ENCODE measurements around the gene CRYGN. TPM values are rescaled to one million over a fixed set of nuclear protein-coding genes. Genes with fewer than 3 reads are reported as not detected.
A peak's percentile ranks its signal among the peaks of the same experiment; 100 is the strongest.

Gene CRYGN
- total RNA-seq, 6 donors from 2014 or later = 0.43 to 0.61 TPM; not detected in 4

DNA sequence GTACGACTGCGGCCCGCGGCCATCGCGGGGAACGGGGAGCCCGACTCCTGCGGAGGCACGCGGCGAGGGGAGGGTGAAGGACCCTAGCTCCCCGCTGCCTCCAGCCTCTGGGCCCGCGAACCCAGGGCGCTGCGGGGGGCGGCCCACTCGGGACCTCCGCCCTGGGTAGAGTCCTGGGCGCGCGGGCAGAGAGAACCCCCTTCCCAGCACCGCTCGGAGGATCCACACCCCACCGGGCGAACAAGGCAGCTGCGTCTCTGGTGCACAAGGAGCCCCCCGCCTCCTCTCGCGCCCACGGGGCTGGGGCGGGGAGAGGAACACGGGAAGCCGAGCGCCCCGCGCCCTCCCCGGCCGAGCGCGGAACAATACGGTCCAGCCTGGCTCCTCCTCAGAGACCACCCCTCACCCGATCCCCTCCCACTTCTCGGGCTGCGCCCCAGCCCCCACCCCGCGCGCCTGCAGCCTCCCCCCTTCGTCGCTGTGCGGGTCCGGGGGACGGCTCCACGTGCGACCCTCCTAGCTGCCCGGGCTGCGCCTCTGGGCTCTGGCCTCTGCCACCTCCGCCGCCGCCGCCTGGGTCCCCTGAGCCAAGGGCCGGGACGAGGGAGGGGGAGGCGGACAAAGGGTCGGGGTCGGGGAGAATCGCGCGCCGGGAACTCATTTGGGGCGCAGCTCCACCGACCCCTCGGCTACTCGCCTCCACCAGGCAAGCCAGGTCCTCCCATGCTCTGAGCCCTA, 30.1 kb downstream of the CRYGN start, which contains the start of gene WDR86:
WDR86 (minus strand) TSS at position 372 of the 738 bp plus-strand sequence. CDS start 449 bp downstream, outside the sequence.
- TF ChIP-seq POLR2AphosphoS5 (IDR thresholded peaks at IDR 0.05) (no peak), EP300 (IDR thresholded peaks at IDR 0.05) (no peak), POLR2A (IDR thresholded peaks at IDR 0.05) (no peak)
- TF ChIP-seq, protein P1, sequence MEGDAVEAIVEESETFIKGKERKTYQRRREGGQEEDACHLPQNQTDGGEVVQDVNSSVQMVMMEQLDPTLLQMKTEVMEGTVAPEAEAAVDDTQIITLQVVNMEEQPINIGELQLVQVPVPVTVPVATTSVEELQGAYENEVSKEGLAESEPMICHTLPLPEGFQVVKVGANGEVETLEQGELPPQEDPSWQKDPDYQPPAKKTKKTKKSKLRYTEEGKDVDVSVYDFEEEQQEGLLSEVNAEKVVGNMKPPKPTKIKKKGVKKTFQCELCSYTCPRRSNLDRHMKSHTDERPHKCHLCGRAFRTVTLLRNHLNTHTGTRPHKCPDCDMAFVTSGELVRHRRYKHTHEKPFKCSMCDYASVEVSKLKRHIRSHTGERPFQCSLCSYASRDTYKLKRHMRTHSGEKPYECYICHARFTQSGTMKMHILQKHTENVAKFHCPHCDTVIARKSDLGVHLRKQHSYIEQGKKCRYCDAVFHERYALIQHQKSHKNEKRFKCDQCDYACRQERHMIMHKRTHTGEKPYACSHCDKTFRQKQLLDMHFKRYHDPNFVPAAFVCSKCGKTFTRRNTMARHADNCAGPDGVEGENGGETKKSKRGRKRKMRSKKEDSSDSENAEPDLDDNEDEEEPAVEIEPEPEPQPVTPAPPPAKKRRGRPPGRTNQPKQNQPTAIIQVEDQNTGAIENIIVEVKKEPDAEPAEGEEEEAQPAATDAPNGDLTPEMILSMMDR (IDR thresholded peaks at IDR 0.05) = no peak
- peak within 1 kb of the TSS in 3 of 4 donors; percentile 34 to 49 (median 44) for H3K4me3 ChIP-seq
- no peaks in the 10 kb centered on the region for H3K36me3 ChIP-seq

DNA sequence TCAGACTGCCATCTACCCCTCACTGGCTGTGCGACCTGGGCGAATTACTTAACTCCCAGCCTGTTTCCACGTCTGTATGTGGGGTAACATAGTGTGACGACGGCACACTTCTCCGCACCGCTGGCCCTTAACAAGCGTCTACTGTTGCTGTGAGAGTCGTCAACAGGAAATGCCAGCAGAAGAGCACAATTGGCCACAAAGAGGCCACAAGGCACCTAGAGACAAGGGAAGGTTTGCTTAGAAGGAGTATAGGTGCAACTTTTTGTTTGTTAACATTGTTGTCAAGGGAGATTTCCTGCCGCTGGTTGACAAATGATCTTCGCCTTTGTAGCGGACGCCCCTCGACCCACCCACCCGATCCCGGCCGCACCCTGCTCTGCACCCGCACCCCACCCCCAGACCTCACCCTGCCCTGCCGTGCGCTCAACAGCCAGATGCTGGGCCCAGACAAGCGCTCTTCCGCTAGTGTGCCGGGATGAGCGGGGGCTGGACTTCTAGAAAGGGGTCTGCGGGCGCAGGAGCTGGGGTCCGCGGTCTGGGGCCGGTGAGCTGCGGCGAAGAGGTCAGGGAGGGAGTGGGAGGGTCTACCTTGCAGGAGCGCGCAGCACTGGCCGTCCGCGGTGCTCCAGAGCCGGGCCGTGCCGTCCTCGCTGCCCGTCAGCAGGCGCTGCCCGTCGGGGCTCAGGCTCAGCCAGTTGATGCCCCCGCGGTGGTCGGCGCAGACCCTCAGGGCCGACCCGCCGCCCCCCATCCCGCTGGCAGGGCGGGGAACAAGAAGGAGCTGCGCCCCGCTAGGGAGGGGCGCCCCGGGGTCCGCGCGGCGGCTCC, 30.9 kb downstream of the CRYGN start:
- DNase-seq (peak in 1 of 2 donors; percentile 86), ATAC-seq (ENCODE audit: low FRiP score in 2 of 2) (peak; percentile 12 to 39)

More for the DNA sequence above, 30.1 kb downstream of the CRYGN start, which contains the start of gene WDR86:
- WGBS, 2 donors = 8% methylated on average over 20 of the region's 75 CpGs; no CpG with 5 or more reads in 1 of the 2 donors
- H3K4me1 ChIP-seq = peaks cover 21 to 29% (median 26%) of the 10 kb centered on the region in 4 donors
- peak within 1 kb of the TSS; percentile 8 to 71 (median 62) for H3K27ac ChIP-seq
- no peaks in the 10 kb centered on the region for H3K9me3 ChIP-seq
- peak in 1 of 2 donors; percentile 86 for DNase-seq
- peak in 1 of 2 donors; percentile 54 for ATAC-seq (ENCODE audit: low FRiP score in 2 of 2)
- peaks cover 0 to 30% (median 18%) of the 10 kb centered on the region in 4 donors for H3K27me3 ChIP-seq

GRCh38 chr7:151408498-151408838, 31.5 kb downstream of the CRYGN start:
- Histone ChIP-seq H3K27ac (peak overlapping the region in 2 of 4 donors; percentile 31 to 71), H3K4me1 (peaks cover 25 to 43% (median 36%) of the 10 kb centered on the region in 4 donors), H3K9me3 (no peaks in the 10 kb centered on the region), H3K4me3 (peak overlapping the region in 1 of 4 donors; percentile 49), H3K36me3 (no peaks in the 10 kb centered on the region), H3K27me3 (peaks cover 0 to 30% (median 18%) of the 10 kb centered on the region in 4 donors)
- no peak for DNase-seq
- ATAC-seq (ENCODE audit: low FRiP score in 2 of 2) = no peak
- TF ChIP-seq, protein P1 (IDR thresholded peaks at IDR 0.05) = no peak
- TF ChIP-seq POLR2A (IDR thresholded peaks at IDR 0.05) (no peak), POLR2AphosphoS5 (IDR thresholded peaks at IDR 0.05) (no peak), EP300 (IDR thresholded peaks at IDR 0.05) (no peak)
- 81 to 86% methylated on average over 6 to 7 of the region's 7 CpGs for WGBS, 2 donors

More for the DNA sequence above, 30.9 kb downstream of the CRYGN start:
- H3K36me3 ChIP-seq = no peaks in the 10 kb centered on the region
- peaks cover 0 to 30% (median 18%) of the 10 kb centered on the region in 4 donors for H3K27me3 ChIP-seq
- peak overlapping the region in 3 of 4 donors; percentile 34 to 49 (median 44) for H3K4me3 ChIP-seq
- no peaks in the 10 kb centered on the region for H3K9me3 ChIP-seq
- TF ChIP-seq, protein P1 (IDR thresholded peaks at IDR 0.05) = no peak
- TF ChIP-seq EP300 (IDR thresholded peaks at IDR 0.05) (no peak), POLR2AphosphoS5 (IDR thresholded peaks at IDR 0.05) (peak in 1 of 2 donors; percentile 26), POLR2A (IDR thresholded peaks at IDR 0.05) (peak in 1 of 4 donors; percentile 37)
- H3K4me1 ChIP-seq = peaks cover 23 to 37% (median 33%) of the 10 kb centered on the region in 4 donors
- WGBS, 2 donors = 8 to 22% methylated on average over 6 to 46 of the region's 61 CpGs
- peak overlapping the region; percentile 8 to 71 (median 62) for H3K27ac ChIP-seq

GRCh38 chr7:151406886-151407583, 32.9 kb downstream of the CRYGN start:
- H3K4me3 ChIP-seq = no peak overlapping the region
- ATAC-seq (ENCODE audit: low FRiP score in 2 of 2) (no peak), DNase-seq (peak in 1 of 2 donors; percentile 68)
- peaks cover 25 to 43% (median 36%) of the 10 kb centered on the region in 4 donors for H3K4me1 ChIP-seq
- peaks cover 0 to 30% (median 18%) of the 10 kb centered on the region in 4 donors for H3K27me3 ChIP-seq
- no peaks in the 10 kb centered on the region for H3K36me3 ChIP-seq
- 86 to 91% methylated on average over 6 to 9 of the region's 9 CpGs for WGBS, 2 donors
- TF ChIP-seq POLR2A (IDR thresholded peaks at IDR 0.05) (no peak), EP300 (IDR thresholded peaks at IDR 0.05) (no peak)
- H3K9me3 ChIP-seq = no peaks in the 10 kb centered on the region
- H3K27ac ChIP-seq = no peak overlapping the region
